ENCODE measurements around the gene RGS19. TPM values are rescaled to one million over a fixed set of nuclear protein-coding genes. Genes with fewer than 3 reads are reported as not detected.

RGS19 gene
- total and polyA plus RNA-seq, 8 donors: 6.3 to 63.9 (median 8.8) TPM

- no peak for TF ChIP-seq CTCF (IDR thresholded peaks at IDR 0.05)
- Histone ChIP-seq H3K27me3 (no peaks in the 10 kb centered on the region), H3K4me1 (no peaks in the 10 kb centered on the region), H3K9me3 (no peaks in the 10 kb centered on the region), H3K27ac (no peak overlapping the region), H3K36me3 (no peaks in the 10 kb centered on the region), H3K4me3 (no peak overlapping the region)
- ATAC-seq: no peak
- peak in 2 of 4 donors; percentile 16 to 52 for DNase-seq
- intact Hi-C loops (cut with DNase I): no loop called here
Measured at GRCh38 chr20:64114356-64114971, 35.1 kb upstream of the RGS19 start.

GRCh38 chr20:64113796-64114355 is 34.6 kb upstream of the RGS19 start:
- Histone ChIP-seq H3K36me3 (no peaks in the 10 kb centered on the region), H3K4me1 (no peaks in the 10 kb centered on the region), H3K27me3 (no peaks in the 10 kb centered on the region), H3K27ac (no peak overlapping the region), H3K9me3 (no peaks in the 10 kb centered on the region), H3K4me3 (no peak overlapping the region)
- ATAC-seq (no peak), DNase-seq (peak in 2 of 4 donors; percentile 21 to 48)
- intact Hi-C loops (cut with DNase I): no loop called here
- TF ChIP-seq CTCF (IDR thresholded peaks at IDR 0.05): no peak

GRCh38 chr20:64113444-64113775 is 34.1 kb upstream of the RGS19 start:
- peak in 1 of 4 donors; percentile 19 for DNase-seq
- no peak for ATAC-seq
- H3K36me3 ChIP-seq: no peaks in the 10 kb centered on the region
- H3K27ac ChIP-seq: no peak overlapping the region
- no peak overlapping the region for H3K4me3 ChIP-seq
- TF ChIP-seq CTCF (IDR thresholded peaks at IDR 0.05): no peak
- H3K9me3 ChIP-seq: no peaks in the 10 kb centered on the region
- H3K4me1 ChIP-seq: no peaks in the 10 kb centered on the region
- intact Hi-C loops (cut with DNase I): no loop called here
- peaks cover 0 to 1% of the 10 kb centered on the region in 2 donors for H3K27me3 ChIP-seq

- Histone ChIP-seq H3K27me3 (peaks cover 0 to 7% of the 10 kb centered on the region in 2 donors), H3K27ac (no peak overlapping the region), H3K9me3 (no peaks in the 10 kb centered on the region), H3K36me3 (no peaks in the 10 kb centered on the region), H3K4me3 (no peak overlapping the region), H3K4me1 (no peaks in the 10 kb centered on the region)
- DNase-seq (peak in 2 of 4 donors; percentile 15 to 58), ATAC-seq (no peak)
- intact Hi-C loops (cut with DNase I): no loop called here
- TF ChIP-seq CTCF (IDR thresholded peaks at IDR 0.05): no peak
Measured at GRCh38 chr20:64112691-64113443, 33.5 kb upstream of the RGS19 start.

Measured in left lung (tissue), 10 donors.